Occipital lobe (tissue), 2 donors: Measurements from ENCODE around the gene FUNDC1. TPM values are rescaled to one million over a fixed set of nuclear protein-coding genes. Genes with fewer than 3 reads are reported as not detected.
"Not testable (repeated sequence)": the region's sequence is repeated elsewhere in the genome, so short reads cannot be mapped to it uniquely, and the experiment has no call there.

ENCODE experiments used
- DNase-seq: peaks from one replicate; lab custom pipeline; 2025; lab: John Stamatoyannopoulos, UW
- total RNA-seq: library from RNA; depleted of rRNA; stranded (reverse); fragments of >200 nt; gene quantifications from one replicate; pipeline ENCODE4 v1.2.3, GENCODE V29; 2014

The FUNDC1 gene
- 20.7 TPM for total RNA-seq

- DNase-seq = peak; percentile 83
These were observed at the start of gene FUNDC1 for GRCh38 chrX:44542567-44543325. Gene FUNDC1, minus strand, starts transcription at chrX:44542859. Its CDS starts 27 bp downstream, at chrX:44542832.

- DNase-seq = no peak
These were observed 43.2 kb upstream of the FUNDC1 start for GRCh38 chrX:44585866-44586265.

GRCh38 chrX:44580466-44580865 lies 37.8 kb upstream of the FUNDC1 start:
- no peak for DNase-seq

GRCh38 chrX:44572340-44572938 lies 29.8 kb upstream of the FUNDC1 start:
- DNase-seq = no peak

- DNase-seq = no peak
These were observed 27.9 kb upstream of the FUNDC1 start for GRCh38 chrX:44570522-44570921.

GRCh38 chrX:44569122-44569521 lies 26.5 kb upstream of the FUNDC1 start:
- no peak for DNase-seq

- no peak for DNase-seq
These were observed 25.5 kb upstream of the FUNDC1 start for GRCh38 chrX:44568196-44568595.

GRCh38 chrX:44561896-44562295 lies 19.2 kb upstream of the FUNDC1 start:
- DNase-seq = not testable (repeated sequence)

- DNase-seq = no peak
These were observed 7.9 kb upstream of the FUNDC1 start for GRCh38 chrX:44550563-44550962.

GRCh38 chrX:44545454-44545853 lies 2.8 kb upstream of the FUNDC1 start:
- DNase-seq = not testable (repeated sequence)

GRCh38 chrX:44544036-44544435 lies 1.4 kb upstream of the FUNDC1 start:
- DNase-seq = no peak

- DNase-seq = no peak
These were observed 6.5 kb downstream of the FUNDC1 start for GRCh38 chrX:44536198-44536597.

- no peak for DNase-seq
These were observed 13.3 kb downstream of the FUNDC1 start for GRCh38 chrX:44529310-44529709.

GRCh38 chrX:44514272-44514671 lies 28.4 kb downstream of the FUNDC1 start:
- no peak for DNase-seq

- DNase-seq = no peak
These were observed 35.4 kb downstream of the FUNDC1 start for GRCh38 chrX:44507292-44507691.

- no peak for DNase-seq
These were observed 36.0 kb downstream of the FUNDC1 start for GRCh38 chrX:44506678-44507077.

GRCh38 chrX:44503560-44503959 lies 39.1 kb downstream of the FUNDC1 start:
- DNase-seq = no peak

- DNase-seq = no peak
These were observed 47.6 kb downstream of the FUNDC1 start for GRCh38 chrX:44495091-44495490.

- DNase-seq = no peak
These were observed 48.3 kb downstream of the FUNDC1 start for GRCh38 chrX:44494357-44494756.

- DNase-seq = no peak
These were observed 53.1 kb downstream of the FUNDC1 start for GRCh38 chrX:44489515-44489914.

- DNase-seq = no peak
These were observed 58.0 kb downstream of the FUNDC1 start for GRCh38 chrX:44484607-44485146.

- no peak for DNase-seq
These were observed 58.6 kb downstream of the FUNDC1 start for GRCh38 chrX:44483965-44484606.
